HG02798 (cell line): ENCODE data around the gene PRKCA.

ENCODE experiments used
- ATAC-seq: cut with Tn5 transposase; IDR thresholded peaks from one replicate; pipeline ENCODE4 v1.9.1; 2021; ENCODE audit warnings: mild to moderate bottlenecking; ENCODE audit not compliant: unreplicated experiment, poor library complexity

Gene PRKCA

GRCh38 chr17:66630828-66631472 lies 328.5 kb downstream of the PRKCA start:
- no peak for ATAC-seq

GRCh38 chr17:66632731-66633130 lies 330.3 kb downstream of the PRKCA start:
- ATAC-seq: no peak

GRCh38 chr17:66633317-66633965 lies 331.0 kb downstream of the PRKCA start:
- no peak for ATAC-seq

- ATAC-seq: no peak
These were observed 331.8 kb downstream of the PRKCA start for GRCh38 chr17:66634193-66634592.

- ATAC-seq: no peak
These were observed 333.1 kb downstream of the PRKCA start for GRCh38 chr17:66635386-66636045.

GRCh38 chr17:66636111-66636510 lies 333.7 kb downstream of the PRKCA start:
- ATAC-seq: no peak

GRCh38 chr17:66637491-66637890 lies 335.1 kb downstream of the PRKCA start:
- no peak for ATAC-seq

- ATAC-seq: no peak
These were observed 336.5 kb downstream of the PRKCA start for GRCh38 chr17:66638707-66639479.

- ATAC-seq: no peak
These were observed 341.6 kb downstream of the PRKCA start for GRCh38 chr17:66643815-66644710.

- no peak for ATAC-seq
These were observed 342.8 kb downstream of the PRKCA start for GRCh38 chr17:66645259-66645658.

GRCh38 chr17:66647391-66647983 lies 345.1 kb downstream of the PRKCA start:
- ATAC-seq: no peak

GRCh38 chr17:66649818-66650543 lies 347.6 kb downstream of the PRKCA start:
- ATAC-seq: no peak

- ATAC-seq: no peak
These were observed 348.1 kb downstream of the PRKCA start for GRCh38 chr17:66650544-66650877.

- no peak for ATAC-seq
These were observed 350.6 kb downstream of the PRKCA start for GRCh38 chr17:66652840-66653507.

GRCh38 chr17:66654106-66654740 lies 351.8 kb downstream of the PRKCA start:
- no peak for ATAC-seq

- no peak for ATAC-seq
These were observed 352.4 kb downstream of the PRKCA start for GRCh38 chr17:66654764-66655163.

GRCh38 chr17:66655461-66655860 lies 353.0 kb downstream of the PRKCA start:
- ATAC-seq: no peak

GRCh38 chr17:66655861-66656260 lies 353.4 kb downstream of the PRKCA start:
- no peak for ATAC-seq
